GM19438 (cell line): Measurements from ENCODE around the gene FLNB.

Source experiments
- ATAC-seq: cut with Tn5 transposase; IDR thresholded peaks from one replicate; pipeline ENCODE4 v1.9.1; 2021; ENCODE audit warnings: low read depth; ENCODE audit not compliant: unreplicated experiment

The FLNB gene

DNA sequence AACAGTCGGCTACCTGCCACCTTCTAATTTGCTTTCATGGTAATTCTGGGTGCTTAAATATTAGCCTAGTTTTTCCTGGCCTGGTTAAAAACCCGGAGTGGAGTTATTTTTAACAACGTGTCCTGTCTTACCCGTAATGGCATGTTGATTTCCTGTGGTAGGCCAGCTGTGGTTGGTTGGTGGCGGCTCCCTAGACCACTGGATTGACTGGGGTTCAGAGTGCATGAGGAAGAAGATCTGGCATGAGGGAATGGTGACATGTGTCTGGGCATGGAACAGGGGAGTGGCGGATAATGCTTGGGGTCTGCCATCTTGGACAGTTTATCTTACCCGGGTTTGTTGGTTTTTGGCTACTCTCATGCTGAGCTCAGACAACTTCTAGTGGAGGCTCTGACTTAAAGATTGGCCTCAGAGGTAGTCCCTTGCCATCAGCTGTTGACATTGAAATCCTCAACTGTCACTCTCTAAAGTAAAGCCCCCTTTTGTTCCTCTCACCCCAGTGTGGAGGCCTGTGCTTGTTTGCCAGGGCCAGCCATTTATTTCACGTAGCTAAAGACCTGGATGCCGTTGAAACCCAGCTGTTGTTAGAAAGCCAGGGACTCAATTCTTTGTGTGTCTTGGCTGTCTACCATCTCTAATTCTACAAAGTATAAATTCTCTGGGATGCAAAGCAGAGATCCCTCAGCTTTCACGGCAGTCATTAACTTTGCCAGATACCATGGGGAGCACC lies 121.0 kb downstream of the FLNB start:
- ATAC-seq = no peak

DNA sequence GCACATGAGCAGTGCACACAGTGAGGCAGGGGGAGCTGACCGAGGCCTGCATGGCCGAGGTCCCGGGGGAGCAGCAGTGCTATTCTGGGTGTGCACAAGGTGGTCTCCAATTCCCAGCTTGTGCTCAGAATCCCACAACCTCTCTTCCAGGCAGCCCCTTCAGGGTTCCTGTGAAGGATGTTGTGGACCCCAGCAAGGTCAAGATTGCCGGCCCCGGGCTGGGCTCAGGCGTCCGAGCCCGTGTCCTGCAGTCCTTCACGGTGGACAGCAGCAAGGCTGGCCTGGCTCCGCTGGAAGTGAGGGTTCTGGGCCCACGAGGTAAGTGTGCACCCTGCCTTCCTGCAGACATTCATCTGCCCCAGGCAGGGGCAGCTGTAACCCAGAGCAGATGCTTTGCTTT lies 122.4 kb downstream of the FLNB start:
- no peak for ATAC-seq

DNA sequence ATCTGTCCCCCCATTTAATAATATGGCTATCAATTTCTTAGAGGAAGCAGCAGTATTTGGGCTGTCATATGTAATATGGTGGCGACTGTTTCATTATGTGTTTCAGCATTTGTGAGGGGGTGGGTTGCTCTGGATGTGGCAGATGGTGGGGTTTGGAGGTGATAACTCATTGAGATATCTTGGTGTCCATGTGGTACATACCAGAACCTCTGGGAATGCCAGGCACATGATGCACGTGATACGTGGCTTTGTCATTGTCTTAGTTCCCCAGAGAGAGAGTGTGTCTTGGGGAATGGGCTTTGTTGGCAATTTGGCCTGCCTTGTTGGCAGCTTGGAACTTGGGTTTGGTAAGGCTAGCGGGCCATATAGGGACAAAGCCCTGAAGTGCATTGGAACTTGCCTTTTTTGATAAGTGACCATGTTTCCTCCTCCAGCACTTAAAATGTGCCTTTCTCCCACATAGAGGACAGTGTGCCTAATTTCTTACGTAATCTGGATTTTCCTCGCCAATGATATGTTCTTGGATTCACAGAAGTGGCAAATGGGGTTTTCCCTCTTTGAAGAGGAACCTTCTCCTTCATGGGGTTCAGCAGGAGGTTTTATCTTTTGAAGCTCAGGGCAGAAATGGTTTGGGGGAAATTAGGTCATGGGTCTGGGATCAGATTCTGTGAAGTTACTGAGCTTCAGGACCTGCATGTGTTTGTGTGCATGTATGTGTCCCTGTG lies 123.0 kb downstream of the FLNB start:
- no peak for ATAC-seq

DNA sequence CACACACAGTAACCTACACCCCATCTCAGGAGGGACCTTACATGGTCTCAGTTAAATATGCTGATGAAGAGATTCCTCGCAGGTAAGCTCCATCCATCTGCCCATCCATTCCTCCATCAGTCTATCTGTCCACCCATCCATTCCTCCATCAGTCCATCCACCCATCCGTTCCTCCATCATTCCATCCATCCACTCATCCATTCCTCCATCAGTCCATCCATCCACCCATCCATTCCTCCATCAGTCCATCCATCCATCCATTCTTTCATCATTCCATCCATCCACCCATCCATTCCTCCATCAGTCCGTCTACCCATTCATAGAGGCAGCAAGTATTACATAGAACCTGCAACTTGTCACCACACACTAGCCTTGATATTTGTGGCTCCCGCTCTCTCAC lies 124.6 kb downstream of the FLNB start:
- ATAC-seq = no peak

DNA sequence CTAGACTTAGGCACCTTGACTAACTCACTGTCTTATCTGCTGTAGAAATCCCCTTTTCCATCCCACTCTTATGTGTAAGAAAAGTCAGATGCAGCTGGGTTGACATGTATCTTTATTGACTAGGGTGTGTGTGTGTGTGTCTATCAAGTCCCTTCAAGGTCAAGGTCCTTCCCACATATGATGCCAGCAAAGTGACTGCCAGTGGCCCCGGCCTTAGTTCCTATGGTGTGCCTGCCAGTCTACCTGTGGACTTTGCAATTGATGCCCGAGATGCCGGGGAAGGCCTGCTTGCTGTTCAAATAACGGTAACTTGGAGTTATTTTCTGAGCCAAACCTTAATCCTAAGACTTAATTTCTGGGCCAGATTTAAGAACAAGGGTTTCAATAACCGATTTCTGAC lies 126.2 kb downstream of the FLNB start:
- ATAC-seq = no peak

DNA sequence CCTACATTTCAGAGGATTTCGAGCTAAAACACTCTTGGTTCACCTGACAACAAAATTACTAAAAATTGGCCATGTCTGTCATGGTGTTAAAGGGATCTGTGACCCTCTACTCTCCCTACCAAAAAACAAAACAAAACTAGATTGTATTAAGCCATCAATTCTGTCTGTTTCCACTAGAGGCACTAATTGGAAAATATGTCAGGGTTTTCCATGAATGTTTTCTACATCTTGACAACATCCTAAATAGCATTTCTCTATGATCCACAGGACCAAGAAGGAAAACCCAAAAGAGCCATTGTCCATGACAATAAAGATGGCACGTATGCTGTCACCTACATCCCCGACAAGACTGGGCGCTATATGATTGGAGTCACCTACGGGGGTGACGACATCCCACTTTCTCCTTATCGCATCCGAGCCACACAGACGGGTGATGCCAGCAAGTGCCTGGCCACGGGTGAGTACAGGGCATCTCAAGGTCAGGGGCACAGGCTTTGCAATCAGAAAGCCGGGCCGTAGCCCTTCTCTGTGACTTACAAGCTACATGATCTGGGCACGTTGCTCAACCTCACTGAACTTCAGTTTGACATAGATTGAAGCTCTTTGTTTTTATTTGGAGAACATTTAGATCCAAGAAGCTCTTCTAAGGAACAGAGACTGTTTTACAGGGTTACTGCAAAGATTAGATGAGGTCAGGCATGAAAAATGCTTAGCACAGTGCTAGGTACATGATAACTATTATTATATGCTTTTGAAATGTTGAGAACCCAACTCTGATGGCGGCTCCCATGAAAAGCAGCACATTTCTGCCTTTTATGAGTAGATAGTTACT lies 127.7 kb downstream of the FLNB start:
- ATAC-seq = no peak

DNA sequence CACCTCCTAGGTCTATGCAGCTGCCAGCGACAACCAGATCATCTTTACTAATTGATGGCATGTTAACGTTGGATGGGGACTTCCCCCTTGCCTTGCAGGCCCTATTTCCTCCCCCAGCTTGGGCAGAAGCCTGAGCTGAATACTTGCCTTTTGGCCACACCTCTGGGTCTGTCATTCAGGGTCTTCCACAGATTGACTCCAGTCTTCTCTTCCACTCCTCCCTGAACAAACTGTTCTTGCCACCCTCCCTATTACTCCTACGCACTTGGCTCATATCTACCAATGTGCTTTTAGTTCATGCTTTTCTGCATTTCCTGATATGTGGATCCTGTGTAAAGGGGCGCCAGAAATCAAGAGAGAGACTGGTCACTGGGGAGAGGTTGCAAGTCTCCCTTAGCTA lies 129.1 kb downstream of the FLNB start:
- no peak for ATAC-seq

DNA sequence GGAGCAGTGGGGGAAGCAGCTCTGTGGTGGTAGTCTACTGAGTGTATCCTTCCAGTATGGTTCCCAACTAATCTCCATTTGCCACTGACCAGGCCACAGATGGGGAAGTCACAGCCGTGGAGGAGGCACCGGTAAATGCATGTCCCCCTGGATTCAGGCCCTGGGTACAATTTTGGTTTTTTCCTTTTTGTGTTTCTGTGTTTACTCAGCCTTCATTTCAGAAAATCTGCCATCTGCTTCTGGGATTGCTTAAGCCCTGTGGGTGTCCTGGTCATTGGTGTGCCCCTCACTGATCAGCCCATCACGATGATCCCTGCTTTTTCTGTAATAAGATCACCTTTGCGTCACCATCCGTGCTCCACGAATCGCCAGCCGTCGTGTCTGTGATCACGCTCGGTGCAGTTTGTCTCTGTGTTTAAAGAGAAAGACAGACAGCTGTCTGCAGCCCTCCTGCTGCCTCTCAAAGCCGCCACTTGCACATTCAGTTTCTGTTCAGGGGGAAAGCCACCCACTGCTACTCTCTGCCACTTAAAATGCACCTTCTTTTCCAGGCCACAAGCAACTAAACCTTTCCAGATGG lies 133.6 kb downstream of the FLNB start:
- no peak for ATAC-seq

DNA sequence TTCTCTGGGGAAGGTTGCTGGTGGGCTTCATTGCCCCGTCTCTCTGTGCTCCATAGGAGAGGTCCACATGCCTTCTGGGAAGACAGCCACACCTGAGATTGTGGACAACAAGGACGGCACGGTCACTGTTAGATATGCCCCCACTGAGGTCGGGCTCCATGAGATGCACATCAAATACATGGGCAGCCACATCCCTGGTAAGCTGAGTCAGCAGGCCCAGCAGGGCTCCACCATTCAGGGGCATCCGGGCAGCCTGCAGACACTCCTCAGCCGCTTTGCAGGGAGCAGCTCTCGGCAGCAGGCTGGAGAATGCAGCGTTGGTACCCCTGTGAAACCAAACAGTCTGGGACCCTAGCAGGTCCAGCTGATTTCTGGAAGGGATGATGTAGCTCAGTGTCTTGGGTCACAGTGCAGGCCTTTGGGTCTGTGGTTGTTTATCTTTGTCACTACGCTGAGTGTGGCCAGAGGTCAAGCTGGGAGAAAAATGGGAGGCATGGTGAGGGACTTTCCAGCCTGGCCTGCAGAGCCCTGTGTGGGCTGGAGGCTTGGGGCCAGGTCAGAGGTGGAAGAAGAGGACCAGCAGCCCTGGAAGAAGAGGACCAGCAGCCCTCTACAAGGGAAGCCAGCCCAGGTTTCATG lies 135.3 kb downstream of the FLNB start:
- ATAC-seq = no peak

DNA sequence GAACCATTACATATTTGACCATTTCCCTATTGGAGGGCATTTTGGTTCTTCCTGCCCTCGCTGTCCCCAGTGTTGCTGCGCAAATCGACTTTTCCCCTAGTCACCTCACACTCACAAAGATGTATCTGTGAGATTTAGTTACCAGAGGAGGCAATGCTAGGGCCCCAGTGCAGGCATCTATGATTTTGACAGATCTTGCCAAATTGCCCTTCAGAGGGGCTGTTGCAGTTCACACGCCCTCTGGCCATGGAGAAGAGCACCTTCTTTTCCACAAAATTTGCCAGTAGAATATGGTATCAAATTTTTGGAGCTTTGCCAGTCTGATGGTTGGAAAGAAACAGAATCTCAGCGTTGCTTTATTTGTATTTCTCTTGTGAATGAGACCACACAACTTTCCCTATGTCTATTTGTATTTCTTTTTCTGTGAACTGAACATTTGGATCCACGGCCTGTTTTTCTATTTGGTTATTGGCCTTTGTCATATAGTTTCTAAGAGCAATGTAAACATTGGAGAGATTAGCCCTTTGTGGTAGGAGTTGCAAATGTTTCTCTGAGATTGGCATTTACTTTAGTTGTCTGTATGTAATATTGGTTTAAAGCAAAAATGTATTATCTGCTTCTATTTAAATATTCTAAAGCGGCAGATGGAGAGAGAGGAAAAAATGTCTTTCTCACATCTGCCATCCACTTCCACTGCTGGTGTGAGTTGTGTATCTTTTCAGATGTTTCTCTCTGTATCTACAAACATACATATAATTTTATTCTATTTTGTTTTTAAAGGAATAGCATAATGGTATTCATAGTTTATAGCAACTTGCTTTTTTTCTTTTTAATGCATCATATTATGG lies 136.5 kb downstream of the FLNB start:
- no peak for ATAC-seq

DNA sequence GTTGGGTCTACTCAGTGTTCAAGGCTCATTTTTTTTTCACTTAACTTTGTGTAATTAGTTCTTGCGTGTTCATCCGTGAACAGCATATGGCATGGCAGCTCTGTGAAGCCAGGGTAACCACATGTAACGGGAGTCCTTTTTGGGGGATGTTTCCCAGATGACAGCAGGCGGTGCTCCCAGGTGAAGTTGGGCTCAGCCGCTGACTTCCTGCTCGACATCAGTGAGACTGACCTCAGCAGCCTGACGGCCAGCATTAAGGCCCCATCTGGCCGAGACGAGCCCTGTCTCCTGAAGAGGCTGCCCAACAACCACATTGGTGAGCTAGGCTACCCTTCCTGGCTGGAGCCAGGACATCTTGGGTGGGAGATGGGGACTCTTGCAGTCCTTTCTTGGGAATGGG lies 139.8 kb downstream of the FLNB start:
- no peak for ATAC-seq

DNA sequence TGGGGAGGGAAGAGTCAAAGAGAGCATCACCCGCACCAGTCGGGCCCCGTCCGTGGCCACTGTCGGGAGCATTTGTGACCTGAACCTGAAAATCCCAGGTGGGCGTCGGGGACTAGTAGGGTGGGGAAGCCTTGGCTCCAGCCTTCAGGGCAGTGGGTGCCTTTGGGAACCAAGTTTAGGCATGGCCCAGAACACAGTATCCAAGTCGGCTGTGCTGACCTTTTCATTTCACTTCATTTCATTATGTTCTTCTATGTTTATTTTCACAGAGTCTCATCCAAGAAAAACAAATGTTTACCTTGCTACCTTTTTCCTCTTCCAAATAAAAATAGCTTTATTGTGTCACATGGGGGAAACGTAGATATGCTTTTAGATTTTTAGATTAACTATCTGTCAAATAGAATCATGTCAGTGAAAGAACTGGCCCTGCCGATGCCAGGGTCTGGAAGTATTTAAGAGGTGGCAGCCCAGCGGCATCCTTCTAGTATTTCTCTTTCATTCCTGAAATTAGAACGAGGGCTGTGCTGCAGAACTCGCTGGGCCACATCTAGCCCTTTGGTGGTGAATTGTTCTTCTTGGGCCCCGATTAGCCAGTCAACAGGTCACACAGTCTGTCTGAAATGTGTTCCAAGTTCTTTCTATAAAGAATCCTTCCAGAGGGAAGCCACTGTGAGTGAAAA lies 142.0 kb downstream of the FLNB start:
- no peak for ATAC-seq

DNA sequence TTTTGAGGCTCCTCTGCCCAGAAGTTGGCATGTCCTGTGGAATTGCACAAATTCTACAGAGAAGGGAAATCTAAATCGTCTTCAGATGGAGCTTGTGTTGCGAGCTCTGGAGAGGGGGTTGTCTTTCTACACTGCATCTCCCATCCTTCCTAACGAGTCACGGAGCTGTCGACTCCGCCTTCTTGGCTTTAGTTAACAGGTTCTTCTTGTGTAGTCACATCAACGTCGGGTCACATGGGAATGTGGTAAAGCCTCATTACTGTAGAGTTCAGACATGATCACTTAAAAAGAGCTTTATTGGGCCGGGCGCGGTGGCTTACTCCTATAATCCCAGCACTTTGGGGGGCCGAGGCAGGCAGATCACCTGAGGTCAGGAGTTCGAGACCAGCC lies 142.6 kb downstream of the FLNB start:
- no peak for ATAC-seq

DNA sequence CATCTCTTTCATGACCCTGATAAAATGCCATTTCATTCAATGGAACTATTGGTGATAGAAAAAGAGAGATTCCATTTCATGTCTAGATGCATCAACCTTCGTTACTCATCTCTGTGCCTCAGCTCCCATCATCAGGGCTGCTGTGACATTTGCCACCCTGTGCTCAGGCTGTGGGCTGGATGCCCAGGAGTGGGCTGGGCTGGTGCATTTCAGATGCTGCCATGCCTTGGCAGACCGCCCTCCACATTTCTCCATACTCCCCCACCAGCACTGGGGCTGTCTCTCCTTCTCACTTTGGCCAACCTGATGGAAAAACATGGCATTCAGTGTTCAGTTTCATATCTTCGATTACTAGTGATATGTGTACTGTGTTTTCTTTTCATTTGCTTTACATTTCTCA lies 143.4 kb downstream of the FLNB start:
- no peak for ATAC-seq

DNA sequence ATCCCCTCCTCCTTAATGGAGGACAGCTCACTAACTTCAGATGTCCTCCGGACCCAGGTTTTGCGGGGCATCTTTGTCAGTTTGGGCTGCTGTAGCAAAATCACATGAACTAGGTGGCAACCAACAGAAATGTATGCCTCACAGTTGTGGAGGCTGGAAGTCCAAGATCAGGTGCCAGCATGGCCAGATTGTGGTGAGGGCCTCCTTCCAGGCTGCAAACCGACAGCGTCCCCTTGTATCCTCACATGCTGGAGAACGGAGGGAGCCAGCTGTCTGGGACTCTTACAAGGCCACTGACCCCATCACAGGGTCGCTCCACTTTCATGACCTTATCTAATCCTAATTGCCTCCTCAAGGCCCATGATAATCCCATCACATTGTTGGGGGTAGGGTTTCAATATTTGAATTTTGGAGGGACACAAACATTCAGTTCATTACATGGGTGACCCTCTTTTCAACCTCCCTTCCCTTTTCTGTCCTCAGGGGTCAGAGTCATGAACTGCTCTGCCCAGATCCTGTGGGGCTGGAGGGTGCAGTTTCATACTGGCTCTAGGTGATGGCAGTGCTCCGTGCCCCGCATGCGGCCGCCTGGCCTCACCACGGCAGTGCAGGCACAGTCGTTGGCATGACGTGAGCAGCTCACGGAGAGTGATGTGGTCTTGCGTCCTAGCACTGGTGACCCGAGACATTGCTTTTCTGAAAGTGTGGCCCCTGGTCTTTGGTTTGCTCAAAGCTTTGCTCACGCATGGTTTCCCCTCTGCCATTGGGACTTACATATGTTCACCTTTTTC lies 144.2 kb downstream of the FLNB start:
- ATAC-seq = no peak

DNA sequence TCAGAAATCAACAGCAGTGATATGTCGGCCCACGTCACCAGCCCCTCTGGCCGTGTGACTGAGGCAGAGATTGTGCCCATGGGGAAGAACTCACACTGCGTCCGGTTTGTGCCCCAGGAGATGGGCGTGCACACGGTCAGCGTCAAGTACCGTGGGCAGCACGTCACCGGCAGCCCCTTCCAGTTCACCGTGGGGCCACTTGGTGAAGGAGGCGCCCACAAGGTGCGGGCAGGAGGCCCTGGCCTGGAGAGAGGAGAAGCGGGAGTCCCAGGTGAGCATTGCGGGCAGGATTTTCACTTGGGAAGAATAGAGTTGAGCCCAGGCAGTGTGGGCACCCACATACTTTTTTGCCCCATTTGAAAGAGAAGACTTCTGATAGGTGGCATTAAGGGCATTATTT lies 145.1 kb downstream of the FLNB start:
- no peak for ATAC-seq

DNA sequence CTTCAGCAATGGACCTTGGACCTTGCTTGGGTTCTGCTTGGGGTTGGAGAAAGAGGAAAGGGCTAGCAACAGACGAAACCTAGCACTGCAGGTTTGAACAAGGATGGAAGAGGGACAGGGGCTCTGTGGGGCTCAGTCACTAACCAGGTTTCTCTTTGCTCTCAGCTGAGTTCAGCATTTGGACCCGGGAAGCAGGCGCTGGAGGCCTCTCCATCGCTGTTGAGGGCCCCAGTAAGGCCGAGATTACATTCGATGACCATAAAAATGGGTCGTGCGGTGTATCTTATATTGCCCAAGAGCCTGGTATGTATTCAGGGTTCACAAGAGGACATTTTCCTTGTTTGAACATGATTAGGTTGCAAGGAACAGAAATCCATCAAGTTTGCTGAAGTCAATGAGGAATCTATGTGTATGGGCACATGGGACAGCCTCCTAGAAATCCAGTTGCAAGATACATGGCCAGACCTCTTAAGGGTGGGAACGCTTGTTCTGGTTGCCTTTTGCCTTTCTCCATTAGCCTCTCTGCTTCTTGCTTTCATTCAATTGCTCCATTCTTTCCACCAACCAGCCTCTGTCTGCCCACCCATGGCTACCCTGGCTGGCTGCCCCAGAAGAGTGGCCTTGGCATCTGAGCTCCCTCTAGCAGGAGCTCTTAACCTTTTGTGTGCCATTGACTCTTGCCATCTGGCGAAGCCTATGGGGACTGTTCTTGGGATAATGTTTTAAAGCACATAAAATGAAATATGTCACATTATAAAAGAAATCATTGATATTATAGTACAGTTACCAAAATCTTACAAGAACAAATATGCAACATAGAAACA lies 146.6 kb downstream of the FLNB start:
- ATAC-seq = no peak

DNA sequence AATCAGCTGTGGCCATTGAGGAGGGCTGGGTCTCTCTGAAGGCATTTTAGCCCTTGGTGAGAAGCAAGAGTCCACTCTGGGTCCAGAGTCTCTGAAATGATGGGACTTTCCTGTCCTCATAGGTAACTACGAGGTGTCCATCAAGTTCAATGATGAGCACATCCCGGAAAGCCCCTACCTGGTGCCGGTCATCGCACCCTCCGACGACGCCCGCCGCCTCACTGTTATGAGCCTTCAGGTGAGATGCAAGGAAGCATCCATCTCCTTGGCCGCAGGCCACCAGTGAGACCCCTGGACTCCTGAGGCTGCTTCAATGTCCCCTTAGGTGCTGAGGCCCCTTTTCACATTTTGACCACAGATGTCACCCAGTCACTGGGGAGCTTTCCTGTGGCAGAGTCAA lies 147.6 kb downstream of the FLNB start:
- no peak for ATAC-seq
